SK-N-SH (cell line): ENCODE data around the gene PNCK.

Experiments
- EP300 ChIP-seq, 2 experiments: IDR thresholded peaks; 2 replicates each; pipeline versions ENCODE4 v1.4.0 to v1.6.1; 2012; ENCODE audit warnings: borderline replicate concordance in 1 of 2, low read depth in 1 of 2, low read length in 1 of 2
- FOSL2 ChIP-seq: IDR thresholded peaks from 2 replicates; pipeline ENCODE4 v1.4.0; 2012; ENCODE audit warnings: low read depth, mild to moderate bottlenecking, moderate library complexity, borderline replicate concordance
- FOXJ3 ChIP-seq: sonication (generic); formaldehyde crosslinking; IDR thresholded peaks from 2 replicates; pipeline ENCODE4 v1.5.1; 2020; ENCODE audit warnings: mild to moderate bottlenecking, missing genetic modification reagents
- FOXM1 ChIP-seq: IDR thresholded peaks from 2 replicates; pipeline ENCODE4 v1.4.0; 2012; ENCODE audit warnings: low read depth, mild to moderate bottlenecking
- GATA2 ChIP-seq: sonication (generic); formaldehyde crosslinking; IDR thresholded peaks from 2 replicates; pipeline ENCODE4 v1.5.0; 2020; ENCODE audit warnings: mild to moderate bottlenecking, missing genetic modification reagents
- MAX ChIP-seq: IDR thresholded peaks from 2 replicates; pipeline ENCODE4 v1.4.0; 2012; ENCODE audit warnings: low read depth
- NRF1 ChIP-seq: IDR thresholded peaks from 2 replicates; pipeline ENCODE4 v1.6.1; 2012; ENCODE audit warnings: low read depth, mild to moderate bottlenecking, low read length
- PBX3 ChIP-seq: IDR thresholded peaks from 2 replicates; pipeline ENCODE4; 2012
- POLR2AphosphoS5 ChIP-seq: IDR thresholded peaks from 2 replicates; pipeline ENCODE4 v1.6.1; 2012; ENCODE audit warnings: low read depth, low read length
- REST ChIP-seq: IDR thresholded peaks from 2 replicates; pipeline ENCODE4 v1.6.1; 2012; ENCODE audit warnings: mild to moderate bottlenecking, low read depth, low read length, moderate library complexity
- RFX5 ChIP-seq: IDR thresholded peaks from 2 replicates; pipeline ENCODE4 v1.6.1; 2012; ENCODE audit warnings: mild to moderate bottlenecking, improper control_type of control experiment, low read length
- SIN3A ChIP-seq: IDR thresholded peaks from 2 replicates; pipeline ENCODE4 v1.6.1; 2012; ENCODE audit warnings: low read depth, mild to moderate bottlenecking, low read length, moderate library complexity, borderline replicate concordance
- TCF12 ChIP-seq: IDR thresholded peaks from 2 replicates; pipeline ENCODE4 v1.4.0; 2012
- TF ChIP-seq, protein P1 (sequence below): fragments of 200-600 bp; sonication (generic); IDR thresholded peaks from 2 replicates; pipeline ENCODE4 v1.6.1; 2017; ENCODE audit warnings: antibody characterized with exemption, mild to moderate bottlenecking, moderate library complexity

DNA sequence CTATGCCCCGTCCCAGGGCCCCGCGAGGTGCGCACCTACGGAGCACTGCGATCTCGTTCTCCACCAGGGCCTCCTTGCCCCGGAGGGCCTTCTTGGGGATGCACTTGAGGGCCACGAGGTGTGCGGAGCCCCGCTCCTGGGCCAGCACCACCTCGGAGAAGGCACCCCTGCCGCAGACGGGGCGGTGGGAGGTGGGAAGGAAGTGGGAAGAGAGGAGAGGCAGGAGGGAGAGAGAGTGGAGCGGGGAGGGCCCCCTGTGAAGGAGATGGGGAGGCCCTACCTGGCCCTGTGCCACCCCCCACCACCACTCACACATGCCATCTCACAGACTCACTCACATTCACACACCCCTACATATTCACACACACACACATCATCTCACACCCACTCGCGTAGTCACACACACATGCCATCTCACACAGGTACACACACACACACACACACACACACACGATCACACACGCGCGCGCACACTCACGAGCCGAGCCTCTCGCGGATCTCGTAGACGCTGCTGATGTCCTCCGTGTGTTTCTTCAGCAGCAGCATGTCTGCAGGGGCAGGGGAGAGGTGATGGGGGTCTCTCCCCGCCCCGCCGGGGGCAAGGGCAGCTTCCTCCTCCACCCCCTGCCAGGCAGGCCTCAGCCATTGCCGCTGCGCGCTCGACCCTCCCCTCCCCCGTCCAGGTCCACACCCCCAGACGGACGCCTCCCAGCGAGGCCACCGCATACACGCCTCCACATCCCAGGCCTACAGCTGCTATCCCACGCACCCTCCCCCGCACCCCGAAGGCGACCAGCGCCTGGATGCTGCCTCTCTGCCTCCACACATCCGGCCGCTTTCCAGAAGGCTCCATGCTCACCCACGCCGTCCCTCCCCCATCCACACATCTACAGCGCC lies 834 bp downstream of the PNCK start:
- TF ChIP-seq MAX (no peak), GATA2 (CRISPR knock-in tag) (no peak), POLR2AphosphoS5 (no peak), PBX3 (no peak), SIN3A (no peak), EP300 (IDR thresholded peaks at IDR 0.05; ENCODE audit: borderline replicate concordance in 1 of 2, low read depth in 1 of 2, low read length in 1 of 2) (no peak), FOXM1 (no peak), TCF12 (no peak), FOSL2 (no peak), FOXJ3 (CRISPR knock-in tag) (no peak), RFX5 (no peak), NRF1 (no peak), REST (no peak)
- TF ChIP-seq, protein P1, sequence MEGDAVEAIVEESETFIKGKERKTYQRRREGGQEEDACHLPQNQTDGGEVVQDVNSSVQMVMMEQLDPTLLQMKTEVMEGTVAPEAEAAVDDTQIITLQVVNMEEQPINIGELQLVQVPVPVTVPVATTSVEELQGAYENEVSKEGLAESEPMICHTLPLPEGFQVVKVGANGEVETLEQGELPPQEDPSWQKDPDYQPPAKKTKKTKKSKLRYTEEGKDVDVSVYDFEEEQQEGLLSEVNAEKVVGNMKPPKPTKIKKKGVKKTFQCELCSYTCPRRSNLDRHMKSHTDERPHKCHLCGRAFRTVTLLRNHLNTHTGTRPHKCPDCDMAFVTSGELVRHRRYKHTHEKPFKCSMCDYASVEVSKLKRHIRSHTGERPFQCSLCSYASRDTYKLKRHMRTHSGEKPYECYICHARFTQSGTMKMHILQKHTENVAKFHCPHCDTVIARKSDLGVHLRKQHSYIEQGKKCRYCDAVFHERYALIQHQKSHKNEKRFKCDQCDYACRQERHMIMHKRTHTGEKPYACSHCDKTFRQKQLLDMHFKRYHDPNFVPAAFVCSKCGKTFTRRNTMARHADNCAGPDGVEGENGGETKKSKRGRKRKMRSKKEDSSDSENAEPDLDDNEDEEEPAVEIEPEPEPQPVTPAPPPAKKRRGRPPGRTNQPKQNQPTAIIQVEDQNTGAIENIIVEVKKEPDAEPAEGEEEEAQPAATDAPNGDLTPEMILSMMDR, result no peak
